ENCODE data around the gene TMEM80. TPM values are rescaled to one million over a fixed set of nuclear protein-coding genes. Genes with fewer than 3 reads are reported as not detected.

The TMEM80 gene
- total RNA-seq, 1 donor from 2014 or later = 12.8 TPM

DNA sequence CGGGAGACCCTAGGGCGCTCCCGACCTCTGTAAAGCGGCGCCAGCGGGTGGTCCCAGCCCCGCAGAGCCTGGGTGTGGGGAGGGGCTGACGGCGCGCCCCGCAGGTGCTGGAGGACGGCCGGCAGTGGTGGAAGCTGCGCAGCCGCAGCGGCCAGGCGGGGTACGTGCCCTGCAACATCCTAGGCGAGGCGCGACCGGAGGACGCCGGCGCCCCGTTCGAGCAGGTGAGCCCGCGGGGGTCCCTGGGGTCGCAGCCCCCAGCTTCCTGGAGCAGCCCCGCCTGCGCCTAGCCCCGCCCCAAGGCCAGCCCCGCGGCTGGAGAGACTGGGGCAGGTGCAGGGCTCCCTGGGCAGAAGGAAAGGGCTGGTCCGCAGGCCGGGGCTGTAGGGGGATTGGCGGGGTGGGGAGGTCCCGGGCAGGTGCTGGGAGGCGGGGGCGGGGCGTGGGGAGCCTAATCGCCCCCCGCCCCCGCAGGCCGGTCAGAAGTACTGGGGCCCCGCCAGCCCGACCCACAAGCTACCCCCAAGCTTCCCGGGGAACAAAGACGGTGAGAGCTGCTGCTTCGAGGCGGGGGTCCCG is 30.1 kb downstream of the TMEM80 start:
- Histone ChIP-seq H3K9me3 (no peaks in the 10 kb centered on the region), H3K27me3 (no peaks in the 10 kb centered on the region), H3K4me3 (peak overlapping the region; percentile 28 to 40), H3K4me1 (peaks cover 47% of the 10 kb centered on the region), H3K36me3 (peaks cover 0 to 8% of the 10 kb centered on the region in 2 donors), H3K27ac (peak overlapping the region; percentile 81)
- DNase-seq (ENCODE audit: extremely low spot score in 2 of 2) = no peak
- TF ChIP-seq, protein P1, sequence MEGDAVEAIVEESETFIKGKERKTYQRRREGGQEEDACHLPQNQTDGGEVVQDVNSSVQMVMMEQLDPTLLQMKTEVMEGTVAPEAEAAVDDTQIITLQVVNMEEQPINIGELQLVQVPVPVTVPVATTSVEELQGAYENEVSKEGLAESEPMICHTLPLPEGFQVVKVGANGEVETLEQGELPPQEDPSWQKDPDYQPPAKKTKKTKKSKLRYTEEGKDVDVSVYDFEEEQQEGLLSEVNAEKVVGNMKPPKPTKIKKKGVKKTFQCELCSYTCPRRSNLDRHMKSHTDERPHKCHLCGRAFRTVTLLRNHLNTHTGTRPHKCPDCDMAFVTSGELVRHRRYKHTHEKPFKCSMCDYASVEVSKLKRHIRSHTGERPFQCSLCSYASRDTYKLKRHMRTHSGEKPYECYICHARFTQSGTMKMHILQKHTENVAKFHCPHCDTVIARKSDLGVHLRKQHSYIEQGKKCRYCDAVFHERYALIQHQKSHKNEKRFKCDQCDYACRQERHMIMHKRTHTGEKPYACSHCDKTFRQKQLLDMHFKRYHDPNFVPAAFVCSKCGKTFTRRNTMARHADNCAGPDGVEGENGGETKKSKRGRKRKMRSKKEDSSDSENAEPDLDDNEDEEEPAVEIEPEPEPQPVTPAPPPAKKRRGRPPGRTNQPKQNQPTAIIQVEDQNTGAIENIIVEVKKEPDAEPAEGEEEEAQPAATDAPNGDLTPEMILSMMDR (IDR thresholded peaks at IDR 0.05) = no peak
- no peak for TF ChIP-seq POLR2A (IDR thresholded peaks at IDR 0.05)
- TF ChIP-seq POLR2AphosphoS5 (IDR thresholded peaks at IDR 0.05; ENCODE audit: insufficient read depth in 1 of 2, low read depth in 1 of 2) = no peak
- intact Hi-C loops (cut with DNase I) = loop anchor here (5.0 to 10.0 kb wide), 2 partner anchors 63 to 171 kb away; no protein-coding TSS in a partner anchor

DNA sequence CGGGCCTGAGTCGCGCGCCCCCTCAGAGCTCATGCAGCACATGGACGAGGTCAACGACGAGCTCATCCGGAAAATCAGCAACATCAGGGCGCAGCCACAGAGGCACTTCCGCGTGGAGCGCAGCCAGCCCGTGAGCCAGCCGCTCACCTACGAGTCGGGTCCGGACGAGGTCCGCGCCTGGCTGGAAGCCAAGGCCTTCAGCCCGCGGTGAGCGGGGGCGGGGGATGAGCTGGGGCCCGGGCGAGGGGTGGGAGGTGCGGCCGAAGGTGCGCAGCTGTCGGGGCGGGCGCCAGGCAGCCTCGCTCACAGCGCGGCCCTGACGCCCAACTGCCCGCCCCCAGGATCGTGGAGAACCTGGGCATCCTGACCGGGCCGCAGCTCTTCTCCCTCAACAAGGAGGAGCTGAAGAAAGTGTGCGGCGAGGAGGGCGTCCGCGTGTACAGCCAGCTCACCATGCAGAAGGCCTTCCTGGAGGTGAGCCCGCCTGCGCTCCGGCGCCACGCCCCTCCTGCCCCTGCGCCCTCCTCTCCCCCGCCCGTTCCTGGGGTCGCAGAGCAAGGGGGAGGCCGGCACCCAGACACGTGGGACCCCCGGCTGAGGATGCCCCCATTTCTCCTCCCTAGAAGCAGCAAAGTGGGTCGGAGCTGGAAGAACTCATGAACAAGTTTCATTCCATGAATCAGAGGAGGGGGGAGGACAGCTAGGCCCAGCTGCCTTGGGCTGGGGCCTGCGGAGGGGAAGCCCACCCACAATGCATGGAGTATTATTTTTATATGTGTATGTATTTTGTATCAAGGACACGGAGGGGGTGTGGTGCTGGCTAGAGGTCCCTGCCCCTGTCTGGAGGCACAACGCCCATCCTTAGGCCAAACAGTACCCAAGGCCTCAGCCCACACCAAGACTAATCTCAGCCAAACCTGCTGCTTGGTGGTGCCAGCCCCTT is 30.9 kb downstream of the TMEM80 start:
- H3K36me3 ChIP-seq = no peaks in the 10 kb centered on the region
- no peaks in the 10 kb centered on the region for H3K27me3 ChIP-seq
- peak overlapping the region; percentile 28 to 40 for H3K4me3 ChIP-seq
- no peaks in the 10 kb centered on the region for H3K9me3 ChIP-seq
- intact Hi-C loops (cut with DNase I) = loop anchor here (5.0 to 10.0 kb wide), 2 partner anchors 64 to 172 kb away; no protein-coding TSS in a partner anchor
- H3K27ac ChIP-seq = peak overlapping the region; percentile 81
- H3K4me1 ChIP-seq = peaks cover 39% of the 10 kb centered on the region
- DNase-seq (ENCODE audit: extremely low spot score in 2 of 2) = peak in 1 of 2 donors; percentile 80
- peak in 1 of 2 donors; percentile 2 for TF ChIP-seq POLR2AphosphoS5 (IDR thresholded peaks at IDR 0.05; ENCODE audit: insufficient read depth in 1 of 2, low read depth in 1 of 2)
- TF ChIP-seq, protein P1 (IDR thresholded peaks at IDR 0.05) = no peak
- TF ChIP-seq POLR2A (IDR thresholded peaks at IDR 0.05) = no peak

DNA sequence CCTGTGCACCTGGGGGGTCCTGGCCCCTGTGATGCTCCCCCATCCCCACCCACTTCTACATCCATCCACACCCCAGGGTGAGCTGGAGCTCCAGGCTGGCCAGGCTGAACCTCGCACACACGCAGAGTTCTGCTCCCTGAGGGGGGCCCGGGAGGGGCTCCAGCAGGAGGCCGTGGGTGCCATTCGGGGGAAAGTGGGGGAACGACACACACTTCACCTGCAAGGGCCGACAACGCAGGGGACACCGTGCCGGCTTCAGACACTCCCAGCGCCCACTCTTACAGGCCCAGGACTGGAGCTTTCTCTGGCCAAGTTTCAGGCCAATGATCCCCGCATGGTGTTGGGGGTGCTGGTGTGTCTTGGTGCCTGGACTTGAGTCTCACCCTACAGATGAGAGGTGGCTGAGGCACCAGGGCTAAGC is 31.7 kb downstream of the TMEM80 start:
- peaks cover 39% of the 10 kb centered on the region for H3K4me1 ChIP-seq
- intact Hi-C loops (cut with DNase I) = loop anchor here (5.0 to 10.0 kb wide), 2 partner anchors 65 to 172 kb away; no protein-coding TSS in a partner anchor
- H3K27ac ChIP-seq = peak overlapping the region; percentile 81
- no peak for DNase-seq (ENCODE audit: extremely low spot score in 2 of 2)
- TF ChIP-seq POLR2A (IDR thresholded peaks at IDR 0.05) (no peak), POLR2AphosphoS5 (IDR thresholded peaks at IDR 0.05; ENCODE audit: insufficient read depth in 1 of 2, low read depth in 1 of 2) (no peak)
- TF ChIP-seq, protein P1 (IDR thresholded peaks at IDR 0.05) = no peak
- H3K27me3 ChIP-seq = no peaks in the 10 kb centered on the region
- H3K36me3 ChIP-seq = no peaks in the 10 kb centered on the region
- H3K4me3 ChIP-seq = no peak overlapping the region
- H3K9me3 ChIP-seq = no peaks in the 10 kb centered on the region

DNA sequence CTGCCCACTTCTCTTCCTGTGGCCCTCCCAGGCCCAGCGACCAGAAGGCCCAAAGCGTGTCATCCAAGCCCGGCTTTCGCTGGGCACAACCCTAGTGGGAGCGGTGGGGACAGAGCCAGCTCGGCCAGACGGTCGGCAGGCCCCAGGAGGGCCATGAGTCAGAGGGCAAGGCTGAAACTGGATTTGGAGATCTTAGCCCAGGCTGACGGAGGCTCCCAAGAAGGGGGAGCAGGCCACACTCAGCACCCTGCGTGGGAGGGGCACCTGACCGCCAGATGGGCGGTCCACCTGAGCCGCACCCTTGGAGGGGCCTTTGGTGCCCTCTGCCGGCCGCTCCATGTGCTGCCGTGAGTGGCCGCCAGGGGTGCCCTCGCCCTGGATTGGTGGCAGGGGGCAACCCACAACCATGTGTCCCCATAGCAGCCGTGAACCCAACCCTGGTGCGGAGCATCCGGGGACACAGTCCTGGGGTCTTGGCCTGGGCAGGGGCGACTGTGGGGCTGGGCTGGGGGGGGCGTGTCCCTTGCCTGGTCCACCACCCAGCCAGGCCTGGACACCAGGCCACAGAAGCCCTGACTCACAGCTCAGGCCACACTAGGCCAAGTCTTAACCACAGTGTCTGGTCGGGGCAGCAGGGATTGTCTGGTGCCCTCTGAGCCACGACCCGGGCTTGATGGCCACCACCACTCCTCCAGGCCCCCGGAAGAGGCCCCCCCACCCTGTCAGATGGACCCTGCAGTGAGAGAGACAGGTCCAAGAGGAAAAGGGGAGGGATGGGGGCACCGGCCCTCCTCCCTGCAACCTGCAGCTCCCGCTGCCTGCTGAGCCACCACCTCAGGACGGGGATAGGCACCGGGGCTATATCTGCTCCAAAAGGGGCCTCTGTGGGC is 32.5 kb downstream of the TMEM80 start:
- TF ChIP-seq, protein P1 (IDR thresholded peaks at IDR 0.05) = peak; percentile 89 to 98 (median 97)
- no peak for TF ChIP-seq POLR2A (IDR thresholded peaks at IDR 0.05)
- peak; percentile 54 to 77 for TF ChIP-seq POLR2AphosphoS5 (IDR thresholded peaks at IDR 0.05; ENCODE audit: insufficient read depth in 1 of 2, low read depth in 1 of 2)
- Histone ChIP-seq H3K27ac (peak overlapping the region; percentile 81), H3K4me1 (peaks cover 39% of the 10 kb centered on the region), H3K9me3 (no peaks in the 10 kb centered on the region), H3K27me3 (no peaks in the 10 kb centered on the region), H3K36me3 (no peaks in the 10 kb centered on the region), H3K4me3 (no peak overlapping the region)
- intact Hi-C loops (cut with DNase I) = loop anchor here (5.0 to 10.0 kb wide), 2 partner anchors 66 to 173 kb away; no protein-coding TSS in a partner anchor
- DNase-seq (ENCODE audit: extremely low spot score in 2 of 2) = no peak

All from vagina (tissue), 2 donors.